CD4-positive, alpha-beta T cell treated with Interferon gamma for 1 hour (primary cell): Measurements from ENCODE around the gene LINGO1.

Source experiments
- DNase-seq: peaks from one replicate; pipeline ENCODE4 v3.0.0-alpha.2; 2020

Gene LINGO1

GRCh38 chr15:77632534-77633133 lies at the start of gene LINGO1:
Gene LINGO1 (minus strand): TSS chr15:77632912. CDS start chr15:77632315, 597 bp downstream.
- no peak for DNase-seq

- DNase-seq, result no peak
Measured at GRCh38 chr15:77681362-77681761, 48.6 kb upstream of the LINGO1 start.

- no peak for DNase-seq
Measured at GRCh38 chr15:77676569-77677375, 44.1 kb upstream of the LINGO1 start.

- no peak for DNase-seq
Measured at GRCh38 chr15:77675806-77676415, 43.2 kb upstream of the LINGO1 start.

GRCh38 chr15:77674327-77674726 lies 41.6 kb upstream of the LINGO1 start:
- DNase-seq, result no peak

- no peak for DNase-seq
Measured at GRCh38 chr15:77673866-77674265, 41.2 kb upstream of the LINGO1 start.

GRCh38 chr15:77672135-77672534 lies 39.4 kb upstream of the LINGO1 start:
- no peak for DNase-seq

GRCh38 chr15:77671362-77672056 lies 38.8 kb upstream of the LINGO1 start:
- no peak for DNase-seq

- no peak for DNase-seq
Measured at GRCh38 chr15:77670558-77671361, 38.0 kb upstream of the LINGO1 start.

- DNase-seq, result no peak
Measured at GRCh38 chr15:77669896-77670295, 37.2 kb upstream of the LINGO1 start.

GRCh38 chr15:77667338-77668234 lies 34.9 kb upstream of the LINGO1 start:
- DNase-seq, result no peak

- no peak for DNase-seq
Measured at GRCh38 chr15:77666296-77666660, 33.6 kb upstream of the LINGO1 start.

GRCh38 chr15:77665530-77666295 lies 33.0 kb upstream of the LINGO1 start:
- no peak for DNase-seq

GRCh38 chr15:77664428-77664827 lies 31.7 kb upstream of the LINGO1 start:
- no peak for DNase-seq

- DNase-seq, result no peak
Measured at GRCh38 chr15:77663256-77663655, 30.5 kb upstream of the LINGO1 start.

GRCh38 chr15:77659350-77660321 lies 26.9 kb upstream of the LINGO1 start:
- DNase-seq, result no peak

- no peak for DNase-seq
Measured at GRCh38 chr15:77658304-77658703, 25.6 kb upstream of the LINGO1 start.

GRCh38 chr15:77657634-77658238 lies 25.0 kb upstream of the LINGO1 start:
- DNase-seq, result no peak

GRCh38 chr15:77656294-77656693 lies 23.6 kb upstream of the LINGO1 start:
- no peak for DNase-seq
